SKM-1 (cell line): Measurements from ENCODE around the gene FGF6.
"Not testable (repeated sequence)": the region's sequence is repeated elsewhere in the genome, so short reads cannot be mapped to it uniquely, and the experiment has no call there.

ENCODE experiments used
- DNase-seq: peaks from one replicate; lab custom pipeline; 2025; ENCODE audit not compliant: unreplicated experiment; lab: John Stamatoyannopoulos, UW

The FGF6 gene

GRCh38 chr12:4421590-4422031 lies 24.0 kb downstream of the FGF6 start:
- peak; percentile 1 for DNase-seq

- no peak for DNase-seq
Measured at GRCh38 chr12:4420138-4420670, 25.4 kb downstream of the FGF6 start.

- no peak for DNase-seq
Measured at GRCh38 chr12:4418913-4419312, 26.7 kb downstream of the FGF6 start.

GRCh38 chr12:4417936-4418335 lies 27.7 kb downstream of the FGF6 start:
- DNase-seq, result no peak

- no peak for DNase-seq
Measured at GRCh38 chr12:4417455-4417854, 28.2 kb downstream of the FGF6 start.

GRCh38 chr12:4416276-4416675 lies 29.3 kb downstream of the FGF6 start:
- no peak for DNase-seq

- no peak for DNase-seq
Measured at GRCh38 chr12:4412465-4412864, 33.1 kb downstream of the FGF6 start.

GRCh38 chr12:4412056-4412455 lies 33.6 kb downstream of the FGF6 start:
- no peak for DNase-seq

GRCh38 chr12:4407136-4407535 lies 38.5 kb downstream of the FGF6 start:
- DNase-seq, result no peak

GRCh38 chr12:4404877-4405637 lies 40.6 kb downstream of the FGF6 start:
- DNase-seq, result not testable (repeated sequence)

- no peak for DNase-seq
Measured at GRCh38 chr12:4402996-4403395, 42.6 kb downstream of the FGF6 start.

- no peak for DNase-seq
Measured at GRCh38 chr12:4401117-4401516, 44.5 kb downstream of the FGF6 start.

GRCh38 chr12:4395818-4396217 lies 49.8 kb downstream of the FGF6 start:
- no peak for DNase-seq

- DNase-seq, result no peak
Measured at GRCh38 chr12:4393211-4393610, 52.4 kb downstream of the FGF6 start.

GRCh38 chr12:4392223-4392742 lies 53.3 kb downstream of the FGF6 start:
- DNase-seq, result no peak

GRCh38 chr12:4388662-4389061 lies 57.0 kb downstream of the FGF6 start:
- no peak for DNase-seq

GRCh38 chr12:4388032-4388431 lies 57.6 kb downstream of the FGF6 start:
- DNase-seq, result no peak

GRCh38 chr12:4387607-4388006 lies 58.0 kb downstream of the FGF6 start:
- DNase-seq, result no peak

- DNase-seq, result no peak
Measured at GRCh38 chr12:4386801-4387200, 58.8 kb downstream of the FGF6 start.
